ENCODE results near the gene CALD1. TPM values are rescaled to one million over a fixed set of nuclear protein-coding genes. Genes with fewer than 3 reads are reported as not detected.

CALD1 gene
- total and polyA plus RNA-seq, 10 donors = 42.4 to 333 (median 212) TPM

GRCh38 chr7:134772401-134772800 lies 7.0 kb upstream of the CALD1 start:
- no peak overlapping the region for H3K4me3 ChIP-seq
- intact Hi-C loops (cut with DNase I; ENCODE audit: low total_unique reads) = no loop called here
- WGBS, 5 donors = 51 to 89% (median 57%) methylated on average over 3 of the region's 3 CpGs

GRCh38 chr7:134773164-134773563 lies 6.3 kb upstream of the CALD1 start:
- H3K9me3 ChIP-seq = no peaks in the 10 kb centered on the region
- H3K36me3 ChIP-seq = no peaks in the 10 kb centered on the region
- H3K27ac ChIP-seq = no peak overlapping the region
- H3K4me3 ChIP-seq = no peak overlapping the region
- TF ChIP-seq POLR2A (IDR thresholded peaks at IDR 0.05) = no peak
- no peak for TF ChIP-seq POLR2AphosphoS5 (IDR thresholded peaks at IDR 0.05)
- no peak for TF ChIP-seq CTCF (IDR thresholded peaks at IDR 0.05 in 8 of 11, conservative IDR thresholded peaks at IDR 0.05 in 3 of 11)
- intact Hi-C loops (cut with DNase I; ENCODE audit: low total_unique reads) = no loop called here
- WGBS, 5 donors = 69 to 97% (median 73%) methylated on average over 3 to 4 of the region's 4 CpGs
- no peaks in the 10 kb centered on the region for H3K27me3 ChIP-seq (replicated peaks in 1 of 7)
- peaks cover 0 to 12% (median under 1%) of the 10 kb centered on the region in 6 donors for H3K4me1 ChIP-seq
- DNase-seq = no peak

More at GRCh38 chr7:134772401-134772800, 7.0 kb upstream of the CALD1 start:
- Histone ChIP-seq H3K9me3 (no peaks in the 10 kb centered on the region), H3K27me3 (replicated peaks in 1 of 7) (no peaks in the 10 kb centered on the region), H3K36me3 (no peaks in the 10 kb centered on the region), H3K27ac (no peak overlapping the region), H3K4me1 (peaks cover 0 to 12% (median 6%) of the 10 kb centered on the region in 6 donors)
- no peak for DNase-seq
- TF ChIP-seq CTCF (IDR thresholded peaks at IDR 0.05 in 8 of 11, conservative IDR thresholded peaks at IDR 0.05 in 3 of 11) = no peak

- TF ChIP-seq CTCF (IDR thresholded peaks at IDR 0.05 in 8 of 11, conservative IDR thresholded peaks at IDR 0.05 in 3 of 11) = no peak
- no peak for TF ChIP-seq POLR2A (IDR thresholded peaks at IDR 0.05)
- no peak for TF ChIP-seq POLR2AphosphoS5 (IDR thresholded peaks at IDR 0.05)
- peaks cover 0 to 18% (median 3%) of the 10 kb centered on the region in 6 donors for H3K4me1 ChIP-seq
- no peak overlapping the region for H3K4me3 ChIP-seq
- WGBS, 5 donors = 81 to 90% (median 86%) methylated on average over 3 of the region's 3 CpGs
- no peaks in the 10 kb centered on the region for H3K27me3 ChIP-seq (replicated peaks in 1 of 7)
- DNase-seq = no peak
- intact Hi-C loops (cut with DNase I; ENCODE audit: low total_unique reads) = no loop called here
- no peaks in the 10 kb centered on the region for H3K9me3 ChIP-seq
- H3K36me3 ChIP-seq = no peaks in the 10 kb centered on the region
- no peak overlapping the region for H3K27ac ChIP-seq
Observed at GRCh38 chr7:134774119-134774518, 5.3 kb upstream of the CALD1 start.

GRCh38 chr7:134777470-134777869 lies 2.0 kb upstream of the CALD1 start:
- Histone ChIP-seq H3K36me3 (no peaks in the 10 kb centered on the region), H3K27ac (peak overlapping the region in 6 of 8 donors; percentile 3 to 74 (median 38)), H3K9me3 (no peaks in the 10 kb centered on the region), H3K4me1 (peaks cover 0 to 26% (median 4%) of the 10 kb centered on the region in 6 donors), H3K27me3 (replicated peaks in 1 of 7) (no peaks in the 10 kb centered on the region), H3K4me3 (no peak overlapping the region)
- WGBS, 5 donors = 70 to 98% (median 86%) methylated on average over 3 of the region's 3 CpGs
- TF ChIP-seq CTCF (IDR thresholded peaks at IDR 0.05 in 8 of 11, conservative IDR thresholded peaks at IDR 0.05 in 3 of 11) (no peak), POLR2AphosphoS5 (IDR thresholded peaks at IDR 0.05) (no peak), POLR2A (IDR thresholded peaks at IDR 0.05) (no peak)
- intact Hi-C loops (cut with DNase I; ENCODE audit: low total_unique reads) = no loop called here
- DNase-seq = no peak

Data from spleen (tissue), 11 donors.